ENCODE measurements around the gene NOSTRIN.

Gene NOSTRIN

DNA sequence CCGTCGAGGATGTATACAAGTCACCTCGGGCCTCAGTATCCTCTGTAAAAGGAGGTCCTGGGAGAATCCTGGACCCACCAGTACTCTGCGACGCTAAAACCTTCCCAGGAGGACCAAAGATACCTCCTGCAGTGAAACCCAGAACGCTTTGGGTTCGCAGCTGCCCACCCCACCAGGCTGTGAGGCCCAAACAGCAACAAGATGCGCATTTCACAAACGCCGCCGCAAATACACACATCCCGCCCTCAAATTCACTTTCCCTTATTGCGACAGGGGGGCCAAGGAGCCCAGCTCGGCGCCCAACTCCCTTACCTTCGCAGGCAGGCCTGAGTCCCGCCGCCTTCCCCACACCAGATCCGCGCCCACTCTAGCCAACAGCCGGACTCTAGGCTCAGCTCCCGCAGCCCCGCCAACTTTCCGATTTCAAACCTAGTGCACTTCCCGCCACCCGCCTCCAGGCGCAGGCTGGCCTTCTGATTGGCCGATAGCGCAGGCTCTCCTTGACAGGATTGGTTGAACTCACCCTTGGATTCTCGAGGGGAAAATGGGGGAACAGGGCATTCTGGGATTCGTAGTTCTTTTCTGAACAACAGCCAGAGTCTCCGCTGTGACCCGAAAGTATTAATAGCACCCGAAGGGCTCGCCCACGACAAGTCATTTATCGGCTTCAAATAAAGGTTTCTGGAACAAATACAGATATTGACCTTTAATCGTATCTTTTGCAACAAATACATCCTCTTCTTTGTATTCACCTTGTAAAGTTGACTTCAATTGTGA lies 87.8 kb downstream of the NOSTRIN start, which contains the start of gene SPC25:
Gene SPC25 (minus strand): TSS at position 425 of the 777 bp plus-strand sequence. CDS start 911 bp downstream, outside the sequence.
- peak within 1 kb of the TSS; percentile 77 for H3K27ac ChIP-seq
- TF ChIP-seq CTCF (conservative IDR thresholded peaks at IDR 0.05): no peak
- peak; percentile 55 for TF ChIP-seq ZFX (IDR thresholded peaks at IDR 0.05)

GRCh38 chr2:168892327-168892726 lies 89.9 kb downstream of the NOSTRIN start:
- no peak for TF ChIP-seq CTCF (conservative IDR thresholded peaks at IDR 0.05)
- TF ChIP-seq ZFX (IDR thresholded peaks at IDR 0.05): no peak
- no peak overlapping the region for H3K27ac ChIP-seq

- TF ChIP-seq ZFX (IDR thresholded peaks at IDR 0.05) (no peak), CTCF (conservative IDR thresholded peaks at IDR 0.05) (no peak)
- no peak overlapping the region for H3K27ac ChIP-seq
Observed at GRCh38 chr2:168894101-168894500, 91.7 kb downstream of the NOSTRIN start.

GRCh38 chr2:168894720-168895119 lies 92.3 kb downstream of the NOSTRIN start:
- no peak for TF ChIP-seq ZFX (IDR thresholded peaks at IDR 0.05)
- no peak for TF ChIP-seq CTCF (conservative IDR thresholded peaks at IDR 0.05)
- no peak overlapping the region for H3K27ac ChIP-seq

- H3K27ac ChIP-seq: no peak overlapping the region
- TF ChIP-seq CTCF (conservative IDR thresholded peaks at IDR 0.05): no peak
- TF ChIP-seq ZFX (IDR thresholded peaks at IDR 0.05): no peak
Observed at GRCh38 chr2:168895771-168896170, 93.3 kb downstream of the NOSTRIN start.

DNA sequence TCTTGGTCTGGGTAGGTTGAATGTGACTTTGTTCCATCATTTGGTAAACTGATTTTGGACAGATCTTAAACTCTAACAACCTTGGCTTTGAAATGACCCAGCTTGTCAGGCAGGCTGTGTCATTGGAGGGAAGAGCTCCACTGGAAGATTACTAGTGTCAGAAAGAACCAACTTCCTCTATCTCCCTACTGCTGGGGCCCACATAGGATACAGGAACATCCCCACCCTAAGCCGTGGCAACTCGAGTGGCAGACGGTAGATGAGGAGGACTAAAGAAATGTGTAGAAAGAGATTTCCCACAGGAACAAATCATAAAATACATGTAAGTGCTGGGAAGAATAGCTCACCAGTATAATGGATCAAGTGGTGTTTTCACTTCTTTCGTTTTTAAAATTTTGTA lies 94.3 kb downstream of the NOSTRIN start:
- TF ChIP-seq ZFX (IDR thresholded peaks at IDR 0.05): no peak
- no peak overlapping the region for H3K27ac ChIP-seq

DNA sequence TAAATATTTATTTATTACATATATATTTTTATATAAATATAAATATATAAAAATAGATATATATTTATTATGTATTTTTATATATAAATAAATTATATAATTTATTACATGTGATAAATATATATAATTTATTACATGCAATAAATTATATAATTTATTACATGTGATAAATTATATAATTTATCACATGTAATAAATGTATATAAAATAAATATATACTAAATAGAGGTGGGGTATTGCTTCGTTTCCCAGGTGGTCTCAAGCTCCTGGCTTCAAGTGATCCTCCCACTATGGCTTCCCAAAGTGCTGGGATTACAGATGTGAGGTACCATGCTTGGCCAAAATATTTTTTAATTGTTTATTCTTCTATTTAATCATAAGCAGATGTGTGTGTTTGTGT lies 95.0 kb downstream of the NOSTRIN start:
- no peak for TF ChIP-seq CTCF (conservative IDR thresholded peaks at IDR 0.05)
- no peak for TF ChIP-seq ZFX (IDR thresholded peaks at IDR 0.05)
- no peak overlapping the region for H3K27ac ChIP-seq

- no peak within 1 kb of the TSS for H3K27ac ChIP-seq
- TF ChIP-seq CTCF (conservative IDR thresholded peaks at IDR 0.05) (no peak), ZFX (IDR thresholded peaks at IDR 0.05) (no peak)
Observed at GRCh38 chr2:168901003-168901402, 98.6 kb downstream of the NOSTRIN start, which contains the start of gene G6PC2. Gene G6PC2 (plus strand): TSS chr2:168901291. CDS start chr2:168901332, 41 bp downstream.

All from C4-2B (cell line).